ENCODE measurements around the gene RNF207. TPM values are rescaled to one million over a fixed set of nuclear protein-coding genes. Genes with fewer than 3 reads are reported as not detected.

The RNF207 gene
- total RNA-seq, 4 donors from 2014 or later, result 2.1 to 41.1 (median 20.5) TPM

DNA sequence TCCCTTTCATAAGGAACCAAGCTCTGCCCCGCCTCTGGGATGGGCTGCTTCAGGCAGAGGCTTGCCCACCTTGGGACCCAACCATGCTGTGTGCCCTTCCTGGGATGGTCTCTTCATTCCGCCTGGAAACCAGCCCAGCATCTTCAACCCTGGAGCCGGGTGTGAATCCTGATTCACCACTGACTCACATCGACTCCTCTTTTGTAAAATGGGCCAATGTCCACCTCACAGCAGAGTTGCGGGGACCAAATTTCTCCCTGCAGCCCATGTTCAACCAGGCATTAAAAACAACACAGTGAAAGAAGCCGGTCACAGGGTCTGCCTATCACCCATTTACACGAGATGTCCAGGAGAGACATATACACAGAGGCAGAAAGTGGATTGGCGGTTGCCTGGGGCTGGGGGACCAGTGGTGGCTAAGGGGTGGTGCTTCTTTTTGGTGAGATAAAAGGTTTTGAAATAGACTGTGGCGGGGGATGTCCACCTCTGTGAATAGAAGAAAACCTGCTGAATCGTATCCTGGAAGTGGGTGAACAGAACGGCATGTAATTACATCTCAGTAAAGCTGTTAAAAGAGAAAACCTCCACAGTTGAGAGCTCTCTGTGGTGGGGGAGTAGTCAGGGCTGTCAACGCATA, 61.9 kb downstream of the RNF207 start:
- no peak overlapping the region for H3K27ac ChIP-seq
- no peak for DNase-seq
- H3K4me3 ChIP-seq, result no peak overlapping the region
- intact Hi-C loops (cut with DNase I; ENCODE audit: low total_unique reads), result no loop called here
- TF ChIP-seq POLR2A (IDR thresholded peaks at IDR 0.05), result no peak
- no peaks in the 10 kb centered on the region for H3K27me3 ChIP-seq
- H3K36me3 ChIP-seq, result no peaks in the 10 kb centered on the region
- peaks cover 0 to 9% of the 10 kb centered on the region in 2 donors for H3K4me1 ChIP-seq
- H3K9me3 ChIP-seq, result no peaks in the 10 kb centered on the region

DNA sequence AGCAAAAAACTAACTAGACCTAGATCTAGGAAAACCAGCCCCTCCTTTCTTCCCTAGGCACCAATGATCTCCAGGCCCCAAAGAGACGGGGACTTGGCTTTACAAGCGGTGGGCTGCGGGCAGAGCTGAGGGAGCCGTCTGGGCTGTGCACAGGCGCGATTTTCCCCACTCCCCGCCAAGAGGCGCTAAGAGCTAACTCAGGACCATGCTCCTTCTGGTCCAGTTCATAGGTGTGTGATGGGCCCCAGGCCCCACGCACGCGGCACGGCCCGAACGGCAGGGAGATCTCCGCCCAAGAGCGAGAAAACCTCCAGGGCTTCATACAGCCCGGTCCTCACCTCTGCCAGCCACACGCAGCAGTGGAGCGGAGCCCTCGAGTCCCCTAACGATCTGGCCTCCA, 62.5 kb downstream of the RNF207 start:
- no peak overlapping the region for H3K27ac ChIP-seq
- no peaks in the 10 kb centered on the region for H3K27me3 ChIP-seq
- H3K9me3 ChIP-seq, result no peaks in the 10 kb centered on the region
- intact Hi-C loops (cut with DNase I; ENCODE audit: low total_unique reads), result no loop called here
- no peaks in the 10 kb centered on the region for H3K36me3 ChIP-seq
- TF ChIP-seq POLR2A (IDR thresholded peaks at IDR 0.05), result no peak
- TF ChIP-seq, protein P1, sequence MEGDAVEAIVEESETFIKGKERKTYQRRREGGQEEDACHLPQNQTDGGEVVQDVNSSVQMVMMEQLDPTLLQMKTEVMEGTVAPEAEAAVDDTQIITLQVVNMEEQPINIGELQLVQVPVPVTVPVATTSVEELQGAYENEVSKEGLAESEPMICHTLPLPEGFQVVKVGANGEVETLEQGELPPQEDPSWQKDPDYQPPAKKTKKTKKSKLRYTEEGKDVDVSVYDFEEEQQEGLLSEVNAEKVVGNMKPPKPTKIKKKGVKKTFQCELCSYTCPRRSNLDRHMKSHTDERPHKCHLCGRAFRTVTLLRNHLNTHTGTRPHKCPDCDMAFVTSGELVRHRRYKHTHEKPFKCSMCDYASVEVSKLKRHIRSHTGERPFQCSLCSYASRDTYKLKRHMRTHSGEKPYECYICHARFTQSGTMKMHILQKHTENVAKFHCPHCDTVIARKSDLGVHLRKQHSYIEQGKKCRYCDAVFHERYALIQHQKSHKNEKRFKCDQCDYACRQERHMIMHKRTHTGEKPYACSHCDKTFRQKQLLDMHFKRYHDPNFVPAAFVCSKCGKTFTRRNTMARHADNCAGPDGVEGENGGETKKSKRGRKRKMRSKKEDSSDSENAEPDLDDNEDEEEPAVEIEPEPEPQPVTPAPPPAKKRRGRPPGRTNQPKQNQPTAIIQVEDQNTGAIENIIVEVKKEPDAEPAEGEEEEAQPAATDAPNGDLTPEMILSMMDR (IDR thresholded peaks at IDR 0.05), result no peak
- no peak for DNase-seq
- no peak overlapping the region for H3K4me3 ChIP-seq
- peaks cover 0 to 4% of the 10 kb centered on the region in 2 donors for H3K4me1 ChIP-seq

DNA sequence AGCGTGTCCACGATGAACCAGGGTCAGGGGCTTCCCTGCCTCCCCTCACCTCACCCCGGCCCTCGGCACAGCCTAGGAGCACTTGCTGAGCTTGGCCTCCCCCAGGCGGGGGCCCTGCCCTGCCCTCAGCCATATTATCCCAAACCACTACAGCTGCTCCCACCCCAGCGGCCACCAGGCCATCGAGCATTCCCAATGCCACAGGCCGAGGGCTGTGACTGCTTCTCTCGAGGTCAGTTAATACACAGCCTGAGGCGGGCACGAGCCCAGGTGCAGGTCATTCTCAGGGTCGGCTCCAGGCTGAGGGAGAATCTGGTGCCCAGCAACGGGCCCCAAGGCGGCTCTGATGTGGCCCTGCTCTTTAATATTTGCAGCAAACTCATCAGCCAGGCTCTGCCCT, 63.4 kb downstream of the RNF207 start:
- Histone ChIP-seq H3K27ac (no peak overlapping the region), H3K27me3 (no peaks in the 10 kb centered on the region), H3K4me3 (no peak overlapping the region), H3K4me1 (peaks cover 0 to 3% of the 10 kb centered on the region in 2 donors), H3K9me3 (no peaks in the 10 kb centered on the region), H3K36me3 (no peaks in the 10 kb centered on the region)
- intact Hi-C loops (cut with DNase I; ENCODE audit: low total_unique reads), result no loop called here
- no peak for TF ChIP-seq POLR2A (IDR thresholded peaks at IDR 0.05)
- TF ChIP-seq, protein P1 (IDR thresholded peaks at IDR 0.05), result no peak
- DNase-seq, result no peak

DNA sequence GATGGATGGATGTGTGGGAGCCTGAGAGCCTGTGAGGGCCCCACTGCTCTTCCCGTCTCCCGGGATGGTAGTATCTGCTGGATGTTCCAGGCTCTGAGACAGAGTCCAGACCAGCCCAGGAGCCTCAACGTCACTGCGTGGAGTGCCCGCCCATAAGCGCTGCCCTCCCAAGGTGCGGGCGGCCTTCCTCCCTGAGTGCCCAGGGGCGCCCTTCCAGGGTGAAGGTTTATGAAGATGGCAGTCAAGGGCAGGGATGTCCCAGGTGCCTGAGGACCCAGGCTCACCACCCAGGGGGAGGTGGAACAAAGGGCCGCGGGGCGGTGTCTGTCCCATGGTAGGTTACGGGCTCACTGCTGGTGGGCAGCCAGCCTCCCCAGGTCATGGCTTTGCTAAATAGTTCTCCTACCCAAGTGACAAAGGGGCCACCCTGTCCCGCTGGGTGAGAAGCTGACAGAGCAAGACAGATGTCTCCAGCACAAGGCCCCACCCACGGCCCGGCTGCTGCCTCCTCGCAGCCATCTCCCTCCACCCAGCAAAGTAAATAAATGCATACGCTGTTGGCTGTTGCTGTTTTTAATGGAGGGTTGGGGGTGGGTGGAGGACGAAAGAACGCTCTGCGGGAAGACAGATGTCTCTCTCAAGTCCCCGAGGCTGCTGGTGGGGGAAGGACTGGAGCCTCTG, 63.9 kb downstream of the RNF207 start:
- Histone ChIP-seq H3K36me3 (no peaks in the 10 kb centered on the region), H3K9me3 (no peaks in the 10 kb centered on the region), H3K4me3 (no peak overlapping the region), H3K27ac (no peak overlapping the region), H3K4me1 (peaks cover 0 to 3% of the 10 kb centered on the region in 2 donors), H3K27me3 (no peaks in the 10 kb centered on the region)
- TF ChIP-seq, protein P1 (IDR thresholded peaks at IDR 0.05), result no peak
- no peak for TF ChIP-seq POLR2A (IDR thresholded peaks at IDR 0.05)
- no peak for DNase-seq
- intact Hi-C loops (cut with DNase I; ENCODE audit: low total_unique reads), result no loop called here

DNA sequence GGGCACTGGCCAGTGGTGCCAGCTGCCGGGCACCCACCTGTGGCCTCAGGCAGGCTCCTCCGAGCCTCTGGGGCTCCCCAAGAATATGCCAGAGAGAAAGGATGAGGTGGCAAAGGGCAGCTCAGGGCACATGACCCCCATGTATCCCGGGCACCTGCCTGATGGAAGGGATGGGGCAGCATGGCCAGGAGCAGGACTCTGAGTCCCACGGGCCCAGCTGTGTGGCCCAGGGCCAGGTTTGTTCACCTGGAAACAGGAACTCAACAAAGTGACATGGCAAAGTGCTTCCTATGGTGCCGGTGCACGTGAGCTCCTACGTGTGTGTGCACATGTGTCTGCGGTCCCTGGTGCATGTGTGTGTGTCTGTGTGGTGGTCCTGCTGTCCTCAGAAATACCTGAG, 64.5 kb downstream of the RNF207 start:
- Histone ChIP-seq H3K4me1 (peaks cover 0 to 3% of the 10 kb centered on the region in 2 donors), H3K27ac (no peak overlapping the region), H3K27me3 (no peaks in the 10 kb centered on the region), H3K9me3 (no peaks in the 10 kb centered on the region), H3K36me3 (no peaks in the 10 kb centered on the region), H3K4me3 (no peak overlapping the region)
- no peak for DNase-seq
- TF ChIP-seq POLR2A (IDR thresholded peaks at IDR 0.05), result no peak
- TF ChIP-seq, protein P1 (IDR thresholded peaks at IDR 0.05), result no peak
- intact Hi-C loops (cut with DNase I; ENCODE audit: low total_unique reads), result no loop called here

Other genes starting within 250 kb of the RNF207 start
- 10 to 100 TPM in 2 of 4 donors, 1 to 10 TPM in 2; 1.3 to 16.2 (median 7.0) TPM for gene NPHP4, start 213.7 kb upstream of the RNF207 start, total RNA-seq
- 10 to 100 TPM in 2 of 4 donors, 1 to 10 TPM in 2; 1.5 to 21.2 (median 12.9) TPM for gene KCNAB2, start 160.2 kb upstream of the RNF207 start, total RNA-seq
- 1 to 10 TPM in 1 of 4 donors, under 1 TPM in 1, not detected in 2; 0.69 to 1.3 TPM for gene CHD5, start 25.8 kb upstream of the RNF207 start, total RNA-seq
- 100 to 1,000 TPM; 140 to 543 (median 252) TPM for gene RPL22, start 6.5 kb upstream of the RNF207 start, total RNA-seq
- gene ICMT, start 29.8 kb downstream of the RNF207 start, total RNA-seq, result 10 to 100 TPM; 15.6 to 87.4 (median 57.7) TPM
- gene HES3, start 38.1 kb downstream of the RNF207 start, total RNA-seq, result not detected
- 10 to 100 TPM in 2 of 4 donors, 1 to 10 TPM in 2; 5.6 to 22.1 (median 10.3) TPM for gene GPR153, start 55.0 kb downstream of the RNF207 start, total RNA-seq
- 10 to 100 TPM in 2 of 4 donors, 1 to 10 TPM in 2; 7.4 to 27.6 (median 12.4) TPM for gene ACOT7, start 187.6 kb downstream of the RNF207 start, total RNA-seq
- under 1 TPM in 1 of 4 donors, not detected in 3; 0.21 TPM for gene HES2, start 213.8 kb downstream of the RNF207 start, total RNA-seq
- gene ESPN, start 218.7 kb downstream of the RNF207 start, total RNA-seq, result 1 to 10 TPM in 1 of 4 donors, under 1 TPM in 1, not detected in 2; 0.58 to 2.5 TPM